HL-60/S4 (cell line): Measurements from ENCODE around the gene FBXO41.

ENCODE experiments used
- in situ Hi-C: fragments of 300-500 bp; cut with MboI; formaldehyde crosslinking; loops from 2 replicates; pipeline ENCODE4 v1.14.3; 2022; ENCODE audit warnings: low sequenced_read_pairs

The FBXO41 gene

DNA sequence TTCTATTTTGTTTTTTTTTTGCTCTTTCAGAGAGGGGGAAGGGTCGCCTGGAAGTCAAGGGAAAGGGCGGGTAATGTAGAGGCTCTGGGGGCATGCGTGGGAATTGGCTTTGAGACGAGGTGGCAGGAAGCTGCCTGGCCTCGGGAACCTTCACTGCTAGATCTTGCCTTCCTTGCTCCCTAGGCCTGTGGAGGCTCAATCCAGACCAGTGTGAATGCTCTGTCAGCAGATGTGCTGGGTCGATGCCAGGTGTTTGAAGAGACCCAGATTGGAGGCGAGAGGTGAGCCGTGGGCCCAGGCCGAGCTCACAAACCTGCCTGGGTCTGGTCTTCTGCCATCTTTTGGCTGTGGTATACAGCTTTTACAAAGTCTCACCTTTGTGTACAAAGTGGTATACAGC lies 34.6 kb downstream of the FBXO41 start:
- in situ Hi-C loops, result no loop called here

DNA sequence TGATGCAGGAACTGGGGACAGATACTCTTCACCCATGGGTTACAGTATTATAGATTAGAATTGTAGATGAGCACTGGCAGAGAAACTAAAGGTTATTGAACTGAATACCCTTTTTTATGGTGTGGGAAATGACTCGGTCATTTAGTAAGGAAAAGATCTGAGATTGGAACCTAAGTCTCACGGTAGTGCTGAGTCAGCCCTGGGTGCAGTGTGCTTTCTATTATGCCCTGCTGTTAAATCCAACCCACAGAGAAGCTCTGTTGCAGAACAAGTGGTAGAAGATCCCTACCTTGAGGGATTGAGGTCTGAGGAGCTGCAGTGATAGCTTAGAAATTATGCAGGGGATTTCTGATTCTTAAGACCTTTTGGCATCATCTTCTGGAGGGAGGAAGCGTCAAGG lies 37.4 kb downstream of the FBXO41 start:
- in situ Hi-C loops, result no loop called here

DNA sequence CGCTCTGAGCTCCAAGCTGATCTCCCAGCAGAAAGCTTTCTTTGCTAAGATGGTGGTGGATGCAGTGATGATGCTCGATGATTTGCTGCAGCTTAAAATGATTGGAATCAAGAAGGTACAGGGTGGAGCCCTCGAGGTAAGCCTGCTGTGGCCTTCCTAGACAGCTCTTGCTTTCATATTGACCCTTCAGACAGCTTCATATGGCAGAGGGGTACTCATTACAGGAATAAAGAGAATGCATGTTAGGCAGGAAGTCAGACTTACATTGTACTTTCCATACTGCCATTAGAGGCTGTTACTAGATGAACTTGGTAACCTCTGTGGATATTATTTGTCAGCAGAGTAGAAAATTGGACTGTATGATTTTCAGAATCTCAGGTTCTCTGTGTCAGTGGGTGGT lies 39.7 kb downstream of the FBXO41 start:
- in situ Hi-C loops, result no loop called here

DNA sequence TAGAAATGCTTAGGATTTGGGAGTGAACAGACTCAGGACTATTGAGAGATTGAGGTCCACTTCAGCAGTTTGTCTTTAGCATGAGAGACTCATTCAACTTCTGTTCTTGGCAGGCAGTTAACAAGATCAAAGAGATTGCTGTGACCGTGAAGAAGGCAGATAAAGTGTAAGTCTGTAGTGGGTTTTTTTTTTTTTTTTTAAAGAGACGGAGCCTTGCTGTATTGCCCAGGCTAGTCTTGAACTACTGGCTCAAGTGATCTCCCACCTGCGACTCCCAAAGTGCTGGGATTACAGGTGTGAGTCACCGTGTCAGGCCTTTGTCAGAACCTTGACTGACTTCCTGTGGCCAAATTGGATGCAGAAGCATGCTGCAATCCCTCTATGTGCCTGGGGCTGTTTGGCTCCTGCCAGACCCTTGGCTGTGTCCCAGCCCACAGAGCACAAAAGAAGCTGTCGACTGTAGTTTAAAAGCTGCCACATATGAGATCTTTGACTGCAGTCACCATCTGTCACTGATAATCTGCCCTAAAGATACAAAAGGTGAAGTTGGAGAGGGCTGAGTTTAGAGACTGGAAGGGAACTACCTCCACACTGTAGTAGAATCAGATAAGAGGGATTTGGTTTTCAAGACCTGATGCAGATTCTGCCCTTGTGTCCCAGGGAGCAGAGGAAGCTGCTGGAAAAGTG lies 40.3 kb downstream of the FBXO41 start:
- in situ Hi-C loops, result no loop called here

DNA sequence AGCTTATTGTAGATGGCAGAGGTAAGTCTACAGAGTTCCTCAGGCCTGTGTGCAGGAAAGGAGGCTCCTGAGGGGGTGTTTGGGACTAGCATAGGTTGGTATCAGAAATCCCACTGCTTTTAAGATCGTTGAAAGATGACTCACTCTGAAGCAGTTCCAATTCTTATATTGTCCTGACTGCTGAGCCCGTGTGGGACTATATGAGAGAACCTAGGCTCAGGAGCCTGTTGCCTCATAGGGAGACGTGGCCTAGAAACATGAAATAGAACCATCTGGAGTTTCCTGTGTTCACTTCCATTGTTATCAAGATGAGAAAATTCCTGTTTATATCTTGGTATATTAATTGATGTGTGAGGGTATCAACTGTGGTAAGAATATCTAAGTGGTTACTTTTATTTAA lies 44.5 kb downstream of the FBXO41 start:
- in situ Hi-C loops, result no loop called here

DNA sequence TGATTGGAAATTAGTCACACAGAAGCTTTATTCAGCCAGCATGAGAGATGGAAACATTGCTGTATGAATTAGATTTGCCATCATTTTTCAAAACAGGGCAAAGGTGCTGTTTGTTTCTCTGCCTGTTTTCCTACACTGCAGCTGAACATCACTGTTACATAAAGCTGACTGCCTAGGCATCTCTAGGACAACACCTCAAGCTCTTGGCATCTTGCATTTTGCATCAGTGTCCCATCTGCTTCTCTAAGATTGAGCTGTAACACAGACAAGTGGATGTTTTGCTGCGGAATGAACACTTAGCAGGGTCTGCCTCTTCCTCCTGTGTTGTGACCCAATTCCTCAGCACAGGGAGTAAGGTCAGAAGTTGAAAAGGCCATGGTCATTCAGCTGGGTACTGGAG lies 45.3 kb downstream of the FBXO41 start:
- in situ Hi-C loops, result no loop called here

DNA sequence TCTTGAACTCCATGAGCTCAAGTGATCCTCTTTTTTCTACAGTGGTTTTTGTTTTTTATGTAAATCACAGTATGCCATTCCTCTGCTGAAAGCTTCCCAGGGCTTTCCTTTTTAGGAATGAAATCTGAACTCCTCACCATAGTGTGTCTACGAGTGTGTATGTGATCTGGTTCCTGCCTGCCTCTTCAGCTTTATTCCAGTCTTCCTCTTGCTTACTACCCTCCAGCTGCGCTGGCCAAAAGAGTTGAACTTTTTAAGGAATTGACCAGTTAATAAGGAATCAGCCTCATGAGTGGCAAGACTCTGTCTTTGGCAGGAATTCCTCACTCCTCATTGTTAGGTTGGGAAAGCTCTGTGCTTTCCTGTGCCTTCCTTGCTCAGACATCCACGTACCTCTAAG lies 46.1 kb downstream of the FBXO41 start:
- in situ Hi-C loops, result no loop called here

DNA sequence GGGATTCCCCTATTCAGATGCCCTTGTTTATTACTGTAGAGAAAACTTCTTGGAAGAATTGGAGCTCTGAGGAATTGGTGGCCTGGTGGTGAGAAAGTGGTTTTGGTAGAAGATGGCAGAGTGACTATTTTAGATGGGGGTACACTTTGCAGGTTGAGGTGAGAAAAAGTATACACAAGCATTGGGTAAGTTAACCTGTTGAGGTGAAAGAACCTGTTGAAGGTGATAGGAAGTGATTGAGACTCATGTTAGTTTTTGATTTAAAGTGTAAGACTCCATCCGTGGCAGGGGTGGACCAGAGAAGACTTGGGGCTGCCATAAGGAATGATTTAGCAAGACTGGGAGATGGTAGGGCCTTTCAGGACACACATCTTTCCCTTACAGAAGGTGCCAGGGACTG lies 47.1 kb downstream of the FBXO41 start:
- in situ Hi-C loops, result no loop called here

DNA sequence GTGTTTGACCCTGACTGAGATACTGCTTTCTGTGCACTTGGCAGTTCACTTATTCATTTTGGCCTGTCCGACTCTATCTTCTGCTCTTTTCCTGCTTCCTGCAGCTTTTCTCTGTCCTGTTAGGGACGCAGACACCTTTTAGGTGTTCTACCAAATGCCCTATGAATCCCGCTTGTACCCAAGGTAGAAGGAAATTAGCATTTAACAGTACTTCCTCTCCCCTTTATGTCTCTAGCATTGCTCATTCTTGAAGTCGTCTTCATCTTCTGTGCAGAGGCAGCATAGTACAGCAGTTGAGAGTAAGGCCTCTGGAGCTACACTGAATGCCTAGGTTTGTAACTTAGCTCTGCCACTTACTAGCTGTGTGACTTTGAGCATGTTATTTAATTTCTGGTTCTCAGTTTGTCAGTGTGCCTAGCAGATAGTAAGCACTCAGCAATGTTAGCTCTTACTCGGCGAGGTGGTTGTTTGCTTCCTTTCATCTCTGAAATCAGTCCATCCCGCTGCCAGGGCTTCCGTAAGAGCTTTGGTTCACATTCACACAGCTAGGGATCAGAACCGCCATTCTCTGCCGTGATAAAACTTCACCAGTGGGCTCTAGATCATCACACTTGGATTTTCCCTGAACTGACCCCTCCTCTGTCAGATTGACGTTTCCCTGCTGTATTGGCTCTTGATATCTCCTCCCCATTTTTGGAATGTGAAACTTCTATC lies 48.8 kb downstream of the FBXO41 start:
- in situ Hi-C loops, result no loop called here

DNA sequence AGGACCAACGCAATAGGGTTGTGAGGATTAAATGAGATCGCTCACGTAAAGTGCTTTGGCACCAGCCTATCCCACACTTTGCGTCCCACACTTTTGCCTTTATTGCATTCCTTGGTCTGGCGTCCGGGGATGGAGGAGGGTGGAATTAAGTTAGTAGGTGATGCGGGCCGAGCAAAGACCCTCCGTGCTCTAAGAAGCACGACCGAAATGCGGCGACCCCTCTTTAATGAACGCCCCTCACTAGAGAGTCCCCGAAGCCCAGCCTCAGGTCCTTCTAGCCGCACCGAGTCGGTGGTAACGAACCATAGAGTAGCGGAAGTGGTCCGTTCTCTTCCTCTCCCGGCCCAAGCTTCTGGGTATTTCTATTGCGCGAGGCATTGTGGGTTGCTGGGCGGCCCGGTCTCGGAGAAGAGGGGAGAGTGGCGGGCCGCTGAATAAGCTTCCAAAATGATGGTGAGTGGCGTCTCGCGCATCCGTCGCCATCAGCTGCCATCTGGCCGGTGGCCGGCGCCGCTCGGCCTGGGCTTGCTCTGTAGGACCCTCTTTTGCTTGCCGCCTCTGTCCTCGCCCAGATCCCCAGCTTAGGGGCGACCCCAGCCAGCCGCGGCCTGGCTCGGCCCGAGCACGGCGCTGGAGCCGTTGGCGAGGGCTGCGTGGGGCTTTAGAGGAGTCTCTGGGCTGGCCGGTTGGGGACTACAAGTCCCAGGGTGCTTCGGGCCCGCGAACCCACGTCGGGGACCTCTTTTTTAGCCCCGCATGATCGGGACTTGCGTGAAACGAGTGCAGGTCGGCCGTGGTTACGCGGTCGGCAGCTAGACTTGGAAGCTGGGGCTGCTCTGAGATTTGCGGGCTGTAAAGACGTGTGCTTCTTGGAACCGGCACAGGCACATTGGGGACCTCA lies 50.1 kb downstream of the FBXO41 start, which contains the start of gene CCT7:
CCT7 (plus strand) TSS at position 377 of the 901 bp plus-strand sequence; CDS start at position 448, 71 bp downstream.
- in situ Hi-C loops, result no loop called here

DNA sequence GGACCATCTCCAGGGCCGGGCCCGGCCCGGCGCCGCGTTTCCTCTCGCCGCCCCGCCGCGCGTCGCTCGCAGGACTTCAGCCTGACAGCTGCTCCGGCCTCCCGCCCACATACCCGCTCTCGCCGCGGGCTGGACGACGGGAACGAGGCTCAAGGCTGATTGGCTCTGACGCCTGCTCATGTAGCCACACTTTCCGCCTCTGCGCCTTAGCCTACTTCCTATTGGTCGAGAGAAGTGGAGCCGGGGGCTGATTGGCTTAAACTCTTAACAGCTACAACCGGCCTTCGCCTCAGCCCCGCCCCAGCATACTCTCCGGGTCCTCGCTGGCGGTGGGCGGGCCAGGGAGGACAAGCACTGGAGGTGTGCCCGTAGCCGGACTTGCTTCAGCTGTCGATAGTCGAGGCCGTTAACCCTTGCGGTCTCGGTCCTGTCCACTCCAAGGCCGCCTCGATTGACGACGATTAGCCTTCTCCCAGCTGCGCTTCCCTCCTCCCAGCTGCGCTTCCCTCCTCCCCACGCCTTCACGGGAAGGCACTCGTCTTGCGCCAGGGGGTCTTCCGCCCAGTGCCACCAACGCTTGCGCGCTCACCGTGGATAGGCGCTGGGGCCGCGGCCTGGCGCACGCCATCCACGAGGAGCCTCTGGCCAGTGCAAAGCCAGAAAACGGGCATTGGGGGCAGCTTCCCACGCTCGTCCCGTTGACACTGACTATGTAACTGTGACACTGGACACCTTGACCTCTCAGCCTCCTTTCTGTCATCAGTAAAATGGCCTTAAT lies 50.9 kb downstream of the FBXO41 start, which contains the start of gene PRADC1:
PRADC1 (minus strand) TSS at position 86 of the 778 bp plus-strand sequence; CDS start at position 7, 79 bp downstream.
- in situ Hi-C loops, result no loop called here

DNA sequence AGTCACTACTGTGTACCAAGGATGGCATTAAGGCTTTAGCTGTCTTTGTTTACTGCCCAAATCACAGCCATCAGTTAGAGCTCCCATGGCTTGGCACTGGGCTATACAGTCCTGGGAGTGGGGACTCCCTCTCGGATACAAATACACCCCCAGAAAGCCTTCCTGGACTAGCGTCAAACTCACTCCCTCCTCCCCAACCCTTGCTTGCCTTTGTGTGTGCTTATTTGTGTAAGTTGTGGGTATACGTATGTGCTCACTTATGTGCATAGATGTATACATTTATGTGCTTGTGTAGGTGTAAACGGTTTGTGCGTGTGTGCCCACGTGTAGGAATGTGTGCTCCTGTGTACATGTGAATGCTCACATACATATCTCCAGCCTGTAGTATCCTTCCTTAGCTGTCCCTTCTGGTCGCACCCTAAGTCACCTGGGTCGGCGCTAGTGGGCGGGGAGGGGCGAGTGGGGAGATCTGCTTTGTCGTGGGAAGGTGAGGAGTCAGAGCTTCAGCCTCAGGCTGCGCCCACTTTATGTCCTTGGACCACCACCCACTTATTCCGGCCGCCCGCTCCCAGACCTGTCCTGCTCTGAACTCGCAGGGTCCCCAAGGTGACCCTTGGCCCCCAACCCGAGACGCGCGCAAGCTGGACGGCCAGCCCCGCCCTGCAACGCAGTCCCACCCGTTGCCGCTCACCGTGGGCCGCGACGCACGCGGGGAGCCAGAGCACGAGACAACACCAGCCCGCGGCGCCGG lies 51.7 kb downstream of the FBXO41 start:
- in situ Hi-C loops, result no loop called here

DNA sequence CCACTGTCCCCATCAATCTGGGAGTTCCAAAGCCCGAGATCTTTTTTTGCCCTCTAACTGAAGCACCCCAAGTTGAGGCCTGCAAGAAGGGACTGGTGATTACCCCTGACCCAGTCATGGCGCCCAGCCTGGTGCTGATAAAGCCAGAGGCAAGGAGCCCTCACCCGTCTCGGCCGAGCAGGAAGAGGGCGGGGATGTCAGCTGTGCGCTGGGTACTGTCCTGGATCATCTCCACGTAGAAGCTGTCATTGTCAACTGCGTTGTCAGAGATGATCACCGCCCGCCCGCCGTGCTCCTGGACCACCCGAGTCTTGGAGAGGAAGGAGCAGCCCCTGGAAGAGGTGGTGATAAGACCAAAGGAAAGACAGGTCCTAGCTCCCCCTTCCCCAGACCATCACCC lies 55.6 kb downstream of the FBXO41 start:
- in situ Hi-C loops, result no loop called here

DNA sequence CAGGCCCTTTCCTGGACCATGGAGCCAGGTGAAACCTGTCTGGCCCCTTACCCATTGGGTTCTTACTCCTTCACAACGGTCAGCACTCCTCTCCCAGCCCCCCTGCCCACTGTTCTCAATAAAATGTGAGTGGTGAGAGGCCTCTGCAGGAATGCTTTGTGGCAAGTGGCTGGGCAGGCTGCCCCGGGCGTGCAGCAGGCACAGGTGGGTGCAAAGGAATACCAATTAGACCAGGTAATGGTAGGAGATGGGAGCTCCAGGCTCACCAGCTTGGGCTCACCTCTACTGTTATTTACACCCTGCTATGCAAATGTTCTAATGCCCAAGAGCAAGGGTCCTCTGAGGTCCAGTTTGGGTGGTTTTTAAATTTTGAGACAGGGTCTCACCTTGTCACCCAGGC lies 57.2 kb downstream of the FBXO41 start:
- in situ Hi-C loops, result no loop called here

DNA sequence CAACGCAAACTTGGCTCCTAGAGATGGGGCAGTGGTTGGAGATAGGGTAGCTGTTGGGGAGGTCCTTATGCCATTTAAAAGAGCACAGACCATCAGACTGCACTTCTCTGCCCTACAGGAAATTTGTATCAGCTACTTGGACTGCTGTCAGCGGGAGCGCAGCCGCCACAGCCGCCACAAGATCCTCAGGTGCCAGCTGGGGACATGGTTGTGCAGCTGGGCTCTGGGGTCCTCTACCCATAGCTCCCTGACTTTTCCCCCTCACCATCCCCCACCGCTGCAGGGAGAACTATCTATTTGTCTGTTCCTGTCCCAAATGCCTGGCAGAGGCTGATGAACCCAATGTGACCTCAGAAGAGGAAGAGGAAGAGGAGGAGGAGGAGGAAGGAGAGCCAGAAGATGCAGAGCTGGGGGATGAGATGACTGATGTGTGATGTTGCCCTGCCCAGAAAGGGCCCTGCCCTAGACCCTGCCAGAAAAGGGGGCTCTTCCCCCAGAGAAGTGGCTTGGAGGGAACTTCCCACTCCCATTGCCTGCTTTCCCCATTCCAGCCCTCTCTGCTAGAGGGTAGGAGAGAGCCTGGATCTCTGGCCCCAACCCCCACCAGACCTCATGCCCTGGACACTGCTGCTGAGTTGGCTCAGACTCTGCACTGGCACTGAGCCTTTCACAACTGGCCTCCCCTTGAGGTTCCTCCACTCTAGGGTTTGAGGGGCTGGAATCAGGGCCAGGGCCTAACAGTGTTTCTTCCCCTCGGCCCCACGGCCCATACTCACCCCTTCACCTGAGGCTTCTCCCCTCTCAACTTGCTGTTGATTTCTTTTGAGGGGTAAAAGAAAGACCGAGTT lies 58.5 kb downstream of the FBXO41 start:
- in situ Hi-C loops, result no loop called here

DNA sequence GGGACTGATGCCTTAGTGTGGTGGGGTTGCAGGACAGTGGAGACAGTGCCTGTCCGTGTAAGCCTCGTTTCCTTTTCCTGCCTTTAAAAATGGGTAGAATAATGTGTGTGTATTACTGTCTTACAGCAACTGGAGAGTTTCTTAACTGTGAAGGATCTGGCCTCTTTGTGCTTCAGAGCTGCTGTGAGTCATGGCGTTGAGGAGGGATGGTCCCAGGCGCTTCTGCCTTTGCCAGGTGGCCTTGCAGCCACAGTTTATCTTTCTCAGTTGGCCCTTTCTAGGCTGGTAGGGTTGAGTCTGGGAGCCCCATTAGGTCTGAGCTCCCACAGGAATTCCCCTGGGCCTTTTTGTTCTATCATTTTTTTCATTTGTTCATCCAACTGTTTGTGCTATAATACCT lies 60.5 kb downstream of the FBXO41 start:
- in situ Hi-C loops, result no loop called here

DNA sequence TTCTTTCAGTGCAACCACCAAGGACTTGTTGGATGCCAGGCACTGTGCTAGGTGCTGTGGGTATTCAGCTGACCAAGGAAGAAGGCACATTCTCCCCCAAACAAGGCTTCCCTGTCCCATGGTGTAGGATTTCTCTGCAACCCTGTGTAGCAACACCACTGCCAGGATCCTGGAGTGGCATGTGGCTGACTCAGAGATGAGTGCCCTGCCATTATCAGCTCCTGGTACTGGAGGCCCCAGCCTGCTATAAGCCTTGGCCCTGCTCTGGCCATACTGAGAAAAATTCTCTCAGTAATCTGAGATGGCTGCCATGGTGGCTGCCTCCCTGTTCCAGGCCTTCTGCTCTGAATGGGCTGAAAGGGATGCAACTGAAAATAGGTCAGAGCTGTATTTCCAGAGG lies 66.0 kb downstream of the FBXO41 start:
- in situ Hi-C loops, result no loop called here

DNA sequence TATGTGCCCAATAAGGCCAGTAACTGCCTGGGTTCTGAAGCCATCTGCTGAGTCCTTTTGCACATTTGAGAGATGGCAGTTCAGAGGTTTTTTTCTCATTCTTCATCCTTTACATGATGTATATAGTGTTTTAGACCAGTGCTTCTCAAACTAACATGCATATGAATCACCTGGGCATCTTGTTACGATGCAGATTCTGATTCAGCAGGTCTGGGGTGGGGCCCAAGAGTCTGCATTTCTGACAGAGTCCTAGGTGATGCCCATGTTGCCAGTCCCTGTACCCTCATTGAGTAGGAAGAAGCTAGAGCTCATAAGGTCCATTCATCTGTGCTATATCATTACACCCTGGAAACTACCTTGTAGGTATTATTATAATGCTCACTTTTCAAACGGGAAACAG lies 66.5 kb downstream of the FBXO41 start:
- in situ Hi-C loops, result no loop called here

DNA sequence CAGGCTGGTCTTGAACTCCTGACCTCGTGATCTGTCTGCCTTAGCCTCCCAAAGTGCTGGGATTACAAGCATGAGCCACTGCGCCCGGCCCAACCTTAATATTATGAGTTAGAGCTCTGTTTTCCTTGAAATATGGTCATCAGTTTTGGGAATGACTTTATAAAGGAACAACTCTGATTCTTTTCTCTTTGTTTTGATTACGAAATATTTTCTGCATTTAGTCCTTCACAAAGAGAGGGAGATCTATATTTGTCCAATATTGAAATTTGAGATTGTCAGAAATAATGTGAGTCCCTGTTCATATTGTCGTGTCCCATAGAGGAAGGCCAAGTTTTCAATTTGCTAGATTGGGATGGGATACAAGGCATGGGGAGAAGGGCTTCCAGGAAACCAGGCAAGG lies 67.1 kb downstream of the FBXO41 start:
- in situ Hi-C loops, result no loop called here
